Measurements from ENCODE around the gene KCNE5. TPM values are rescaled to one million over a fixed set of nuclear protein-coding genes. Genes with fewer than 3 reads are reported as not detected.
A peak's percentile ranks its signal among the peaks of the same experiment; 100 is the strongest.

Gene KCNE5
- polyA plus RNA-seq, 3 donors = 0.12 to 0.39 (median 0.15) TPM

DNA sequence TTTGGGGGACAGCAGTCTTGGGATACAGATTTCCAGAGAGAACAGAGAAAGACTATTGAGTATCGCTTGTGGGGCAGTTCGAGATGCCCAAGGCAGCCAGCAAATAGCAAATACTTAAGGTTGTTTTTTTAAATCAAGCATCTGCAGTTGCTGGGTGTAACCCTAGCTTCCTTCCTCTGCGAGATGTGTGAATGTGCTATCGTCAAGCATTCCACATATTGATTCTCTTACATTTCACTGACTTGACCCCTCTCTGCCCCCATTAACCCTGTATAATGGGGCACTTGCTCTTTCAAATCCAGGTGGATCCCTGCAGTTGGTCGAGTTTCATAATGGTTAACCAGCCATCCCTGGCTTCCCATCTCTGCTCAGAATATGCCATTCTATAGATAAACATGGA lies 23.5 kb downstream of the KCNE5 start:
- Histone ChIP-seq H4K20me1 (ENCODE audit: insufficient read depth, low read length) (no peaks in the 10 kb centered on the region), H3K79me2 (ENCODE audit: insufficient read depth, low read length) (no peaks in the 10 kb centered on the region), H3K27me3 (ENCODE audit: control insufficient read depth in 2 of 2, insufficient read depth in 2 of 2, low read length in 2 of 2) (no peaks in the 10 kb centered on the region), H2AFZ (ENCODE audit: insufficient read depth, low read depth, low read length, poor library complexity, severe bottlenecking) (peak overlapping the region; percentile 33), H3K27ac (ENCODE audit: low read depth in 1 of 2, low read length in 2 of 2) (no peak overlapping the region), H3K9me3 (replicated peaks in 1 of 2; ENCODE audit: control insufficient read depth in 1 of 2, insufficient read depth in 1 of 2, low read length in 2 of 2) (no peaks in the 10 kb centered on the region), H3K4me1 (ENCODE audit: control insufficient read depth in 1 of 2, insufficient read depth in 2 of 2, low read length in 2 of 2) (peaks cover 17 to 18% of the 10 kb centered on the region in 2 donors), H3K4me3 (replicated peaks in 1 of 3; ENCODE audit: low read depth in 2 of 3, low read length in 3 of 3) (peak overlapping the region in 1 of 3 experiments; percentile 43), H3K9ac (ENCODE audit: insufficient read depth, low read length, poor library complexity, severe bottlenecking) (no peak overlapping the region), H3K36me3 (replicated peaks in 1 of 2; ENCODE audit: control insufficient read depth in 1 of 2, insufficient read depth in 2 of 2, low read length in 2 of 2) (no peaks in the 10 kb centered on the region), H3K4me2 (replicated peaks; ENCODE audit: extremely low read depth, low read length, poor library complexity, severe bottlenecking) (peak overlapping the region; percentile 44)
- WGBS (ENCODE audit: insufficient coverage) = no CpG with 5 or more reads among the region's 5 CpGs
- no peak overlapping the region for H3K27ac Mint-ChIP-seq
- intact Hi-C loops (cut with micrococcal nuclease) = no loop called here
- peaks cover 29% of the 10 kb centered on the region for H3K4me1 Mint-ChIP-seq
- H3K27me3 Mint-ChIP-seq (ENCODE audit: low read depth in 3 of 3) = peaks cover 0 to 6% (median 0%) of the 10 kb centered on the region in 3 donors
- peak overlapping the region; percentile 52 to 78 for H3K4me3 Mint-ChIP-seq
- H3K36me3 Mint-ChIP-seq = no peaks in the 10 kb centered on the region
- peaks cover 2 to 8% (median 5%) of the 10 kb centered on the region in 7 donors for H3K9me3 Mint-ChIP-seq
- TF ChIP-seq, protein P1, sequence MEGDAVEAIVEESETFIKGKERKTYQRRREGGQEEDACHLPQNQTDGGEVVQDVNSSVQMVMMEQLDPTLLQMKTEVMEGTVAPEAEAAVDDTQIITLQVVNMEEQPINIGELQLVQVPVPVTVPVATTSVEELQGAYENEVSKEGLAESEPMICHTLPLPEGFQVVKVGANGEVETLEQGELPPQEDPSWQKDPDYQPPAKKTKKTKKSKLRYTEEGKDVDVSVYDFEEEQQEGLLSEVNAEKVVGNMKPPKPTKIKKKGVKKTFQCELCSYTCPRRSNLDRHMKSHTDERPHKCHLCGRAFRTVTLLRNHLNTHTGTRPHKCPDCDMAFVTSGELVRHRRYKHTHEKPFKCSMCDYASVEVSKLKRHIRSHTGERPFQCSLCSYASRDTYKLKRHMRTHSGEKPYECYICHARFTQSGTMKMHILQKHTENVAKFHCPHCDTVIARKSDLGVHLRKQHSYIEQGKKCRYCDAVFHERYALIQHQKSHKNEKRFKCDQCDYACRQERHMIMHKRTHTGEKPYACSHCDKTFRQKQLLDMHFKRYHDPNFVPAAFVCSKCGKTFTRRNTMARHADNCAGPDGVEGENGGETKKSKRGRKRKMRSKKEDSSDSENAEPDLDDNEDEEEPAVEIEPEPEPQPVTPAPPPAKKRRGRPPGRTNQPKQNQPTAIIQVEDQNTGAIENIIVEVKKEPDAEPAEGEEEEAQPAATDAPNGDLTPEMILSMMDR (IDR thresholded peaks at IDR 0.05) = no peak
- no peak for DNase-seq

GRCh38 chrX:109600237-109600651 lies 24.7 kb downstream of the KCNE5 start:
- Histone ChIP-seq H3K4me2 (replicated peaks; ENCODE audit: extremely low read depth, low read length, poor library complexity, severe bottlenecking) (peak overlapping the region; percentile 20), H3K9ac (ENCODE audit: insufficient read depth, low read length, poor library complexity, severe bottlenecking) (no peak overlapping the region), H3K79me2 (ENCODE audit: insufficient read depth, low read length) (no peaks in the 10 kb centered on the region), H3K9me3 (replicated peaks in 1 of 2; ENCODE audit: control insufficient read depth in 1 of 2, insufficient read depth in 1 of 2, low read length in 2 of 2) (no peaks in the 10 kb centered on the region), H4K20me1 (ENCODE audit: insufficient read depth, low read length) (no peaks in the 10 kb centered on the region), H3K4me1 (ENCODE audit: control insufficient read depth in 1 of 2, insufficient read depth in 2 of 2, low read length in 2 of 2) (peaks cover 17 to 18% of the 10 kb centered on the region in 2 donors), H3K4me3 (replicated peaks in 1 of 3; ENCODE audit: low read depth in 2 of 3, low read length in 3 of 3) (no peak overlapping the region), H3K27ac (ENCODE audit: low read depth in 1 of 2, low read length in 2 of 2) (no peak overlapping the region), H3K36me3 (replicated peaks in 1 of 2; ENCODE audit: control insufficient read depth in 1 of 2, insufficient read depth in 2 of 2, low read length in 2 of 2) (no peaks in the 10 kb centered on the region), H2AFZ (ENCODE audit: insufficient read depth, low read depth, low read length, poor library complexity, severe bottlenecking) (peak overlapping the region; percentile 7), H3K27me3 (ENCODE audit: control insufficient read depth in 2 of 2, insufficient read depth in 2 of 2, low read length in 2 of 2) (no peaks in the 10 kb centered on the region)
- Mint-ChIP-seq H3K36me3 (no peaks in the 10 kb centered on the region), H3K4me1 (peaks cover 29% of the 10 kb centered on the region), H3K27ac (peak overlapping the region in 1 of 7 donors; percentile 39), H3K4me3 (peak overlapping the region in 1 of 2 donors; percentile 64), H3K27me3 (ENCODE audit: low read depth in 3 of 3) (peaks cover 0 to 7% (median 0%) of the 10 kb centered on the region in 3 donors), H3K9me3 (peaks cover 0 to 4% (median 0%) of the 10 kb centered on the region in 7 donors)
- DNase-seq = peak in 1 of 3 donors; percentile 6
- intact Hi-C loops (cut with micrococcal nuclease) = no loop called here
- TF ChIP-seq, protein P1 (IDR thresholded peaks at IDR 0.05) = no peak
- 0% methylated on average over 3 of the region's 16 CpGs for WGBS (ENCODE audit: insufficient coverage)

Data from CD14-positive monocyte (primary cell).